HFFc6 (cell line): ENCODE data around the gene LGALS1. TPM values are rescaled to one million over a fixed set of nuclear protein-coding genes. Genes with fewer than 3 reads are reported as not detected.

Source experiments
- DNase-seq: peaks from one replicate; pipeline ENCODE4 v3.0.0-alpha.2; 2018
- H3K27ac Mint-ChIP-seq: 2 replicates; pipeline ENCODE4 v1.8.0; 2020; ENCODE audit warnings: mild to moderate bottlenecking, mixed read lengths
- H3K27me3 Mint-ChIP-seq: 2 replicates; pipeline ENCODE4 v1.8.0; 2021; ENCODE audit warnings: mild to moderate bottlenecking, moderate library complexity, mixed read lengths; ENCODE audit not compliant: insufficient read depth
- H3K36me3 Mint-ChIP-seq: 2 replicates; pipeline ENCODE4 v1.8.0; 2021; ENCODE audit warnings: low read depth, mixed read lengths
- H3K4me1 Mint-ChIP-seq: 2 replicates; pipeline ENCODE4 v1.8.0; 2020; ENCODE audit warnings: low read depth, mixed read lengths
- H3K4me3 Mint-ChIP-seq: 2 replicates; pipeline ENCODE4 v1.8.0; 2020; ENCODE audit warnings: mild to moderate bottlenecking, moderate library complexity, mixed read lengths
- H3K9me3 Mint-ChIP-seq: 2 replicates; pipeline ENCODE4 v1.8.0; 2020; ENCODE audit warnings: mild to moderate bottlenecking, mixed read lengths
- CTCF ChIP-seq: fragments of 200-600 bp; sonication (generic); IDR thresholded peaks from 2 replicates; pipeline ENCODE4 v1.5.0; 2021; ENCODE audit warnings: antibody characterized with exemption, mild to moderate bottlenecking
- total RNA-seq, 6 experiments: library from RNA; stranded (reverse); fragmentation: NEBNext Ultra II Directional; extraction: Animal tissue kit (Norgen Biotek cat#: 25700); gene quantifications; 2 replicates in 1 of 6; 3 replicates in 5 of 6; pipeline ENCODE4 v1.2.3, GENCODE V29; 2021

LGALS1 gene
- total RNA-seq, 6 experiments from 2014 or later = 5,326 to 7,192 (median 6,673) TPM

DNA sequence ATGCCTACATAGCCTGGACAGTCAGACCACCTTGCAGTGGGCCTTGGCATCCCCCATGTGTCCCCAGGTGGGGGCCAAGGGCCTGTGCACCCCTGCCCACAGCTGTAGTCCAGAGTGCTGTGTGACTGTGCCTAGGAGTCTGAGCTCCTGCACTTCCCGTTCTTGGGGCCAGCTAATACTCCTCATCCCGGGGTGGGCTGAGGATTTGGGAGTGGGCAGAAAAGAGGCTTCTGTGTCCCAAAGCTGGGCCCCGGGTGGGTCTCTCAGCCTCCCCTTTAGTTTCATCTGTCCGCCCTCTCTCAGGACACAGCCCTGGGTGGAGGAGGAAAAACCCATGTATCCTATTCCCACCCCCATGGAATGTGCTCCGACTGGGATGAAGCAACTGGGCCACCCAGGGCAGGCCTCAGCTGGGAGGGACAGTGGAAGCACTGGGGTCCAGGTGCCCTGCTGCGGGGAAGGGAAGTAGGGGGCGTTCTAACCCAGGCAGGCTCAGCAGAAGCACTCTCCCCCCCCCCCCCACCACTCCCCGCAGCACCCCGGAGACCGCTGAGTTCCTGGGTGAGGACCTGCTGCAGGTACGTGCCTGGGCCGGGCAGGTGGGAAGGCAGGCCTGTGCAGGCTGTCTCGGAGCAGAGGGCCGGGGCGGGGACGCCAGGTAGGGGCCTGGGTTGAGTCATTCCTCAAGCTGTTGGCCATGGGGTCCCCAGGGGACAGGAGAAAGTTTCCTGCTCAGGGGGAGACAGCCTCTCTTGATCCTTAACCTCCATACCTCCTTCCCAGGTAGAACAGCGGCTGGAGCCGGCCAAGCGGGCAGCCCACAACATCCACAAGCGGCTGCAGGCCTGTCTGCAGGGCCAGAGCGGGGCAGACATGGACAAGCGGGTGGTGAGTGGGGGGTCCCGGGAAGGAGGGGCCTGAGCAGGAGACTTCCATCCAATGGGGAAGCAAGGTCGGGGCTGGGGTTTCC, 34.6 kb upstream of the LGALS1 start:
- Mint-ChIP-seq H3K36me3 (peaks cover 7% of the 10 kb centered on the region; the same call in 1 of the 2 replicates), H3K27me3 (peaks cover 4% of the 10 kb centered on the region; the same call in 1 of the 2 replicates), H3K27ac (no peak overlapping the region), H3K4me3 (peak overlapping the region; percentile 90), H3K4me1 (peaks cover 40% of the 10 kb centered on the region), H3K9me3 (no peaks in the 10 kb centered on the region)
- TF ChIP-seq CTCF = no peak
- DNase-seq = no peak

DNA sequence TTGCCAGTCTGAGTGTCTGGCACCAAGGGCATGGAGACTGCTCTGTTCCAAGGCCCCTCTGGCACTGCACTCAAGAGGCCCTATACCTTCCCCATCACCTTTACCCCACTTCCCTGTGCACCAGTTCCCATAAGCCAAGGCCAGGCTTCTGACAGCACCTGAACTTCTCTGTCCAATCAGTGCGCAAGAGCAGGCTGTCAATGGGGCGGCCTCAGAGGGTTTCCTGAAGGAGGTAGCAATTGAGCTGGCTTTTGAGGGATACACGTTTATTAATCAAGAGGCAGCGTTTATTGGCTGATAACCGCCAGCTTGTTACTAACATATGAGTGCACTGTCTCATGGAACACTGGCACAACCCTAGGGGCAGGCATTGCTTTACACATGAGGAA, 33.9 kb upstream of the LGALS1 start:
- H3K4me1 Mint-ChIP-seq = peaks cover 35% of the 10 kb centered on the region
- H3K9me3 Mint-ChIP-seq = no peaks in the 10 kb centered on the region
- H3K36me3 Mint-ChIP-seq = peaks cover 7% of the 10 kb centered on the region; the same call in 1 of the 2 replicates
- DNase-seq = no peak
- no peak overlapping the region for H3K27ac Mint-ChIP-seq
- no peak overlapping the region for H3K4me3 Mint-ChIP-seq
- TF ChIP-seq CTCF = no peak
- peaks cover 5% of the 10 kb centered on the region; the same call in 1 of the 2 replicates for H3K27me3 Mint-ChIP-seq

DNA sequence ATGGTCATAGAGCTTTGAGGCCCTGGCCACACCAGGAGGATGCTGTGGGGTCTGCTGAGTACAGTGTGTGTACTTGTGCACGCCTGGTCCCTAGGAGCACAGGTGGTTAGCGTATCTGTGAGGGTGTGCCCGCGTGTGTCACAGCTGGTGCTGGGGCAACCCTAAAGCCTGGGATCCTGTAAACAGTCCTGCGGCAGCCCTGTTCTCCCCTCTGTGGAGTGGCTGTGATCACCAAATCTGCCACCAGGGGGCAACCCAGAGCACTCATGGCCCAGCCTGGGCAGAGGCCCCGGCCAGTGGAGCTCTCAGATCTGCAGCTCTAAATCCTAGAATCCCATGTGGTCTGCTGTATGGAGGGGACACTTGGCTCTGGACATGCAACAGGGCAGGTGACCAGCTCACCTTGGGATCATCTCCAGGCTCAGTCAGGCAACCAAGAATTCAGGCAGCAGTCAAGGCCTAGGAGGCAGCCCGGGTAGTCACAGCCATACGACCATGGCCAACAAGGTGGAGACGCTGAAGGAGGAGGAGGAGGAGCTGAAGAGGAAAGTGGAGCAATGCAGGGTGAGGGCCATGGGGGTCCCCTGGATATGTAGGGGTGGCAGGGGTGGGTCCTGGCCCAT, 32.1 kb upstream of the LGALS1 start:
- TF ChIP-seq CTCF = peak; percentile 98
- peaks cover 7% of the 10 kb centered on the region; the same call in 1 of the 2 replicates for H3K36me3 Mint-ChIP-seq
- H3K27ac Mint-ChIP-seq = peak overlapping the region; percentile 9; the same call in 1 of the 2 replicates
- H3K4me3 Mint-ChIP-seq = no peak overlapping the region
- H3K9me3 Mint-ChIP-seq = no peaks in the 10 kb centered on the region
- peaks cover 6% of the 10 kb centered on the region; the same call in 1 of the 2 replicates for H3K27me3 Mint-ChIP-seq
- peaks cover 21% of the 10 kb centered on the region for H3K4me1 Mint-ChIP-seq
- peak; percentile 57 for DNase-seq

- Mint-ChIP-seq H3K4me1 (peaks cover 8% of the 10 kb centered on the region), H3K4me3 (no peak overlapping the region), H3K27me3 (peaks cover 4% of the 10 kb centered on the region; the same call in 1 of the 2 replicates), H3K36me3 (peaks cover 7% of the 10 kb centered on the region; the same call in 1 of the 2 replicates), H3K27ac (no peak overlapping the region), H3K9me3 (no peaks in the 10 kb centered on the region)
- TF ChIP-seq CTCF = no peak
- no peak for DNase-seq
Measured at GRCh38 chr22:37647317-37647716, 28.1 kb upstream of the LGALS1 start.

DNA sequence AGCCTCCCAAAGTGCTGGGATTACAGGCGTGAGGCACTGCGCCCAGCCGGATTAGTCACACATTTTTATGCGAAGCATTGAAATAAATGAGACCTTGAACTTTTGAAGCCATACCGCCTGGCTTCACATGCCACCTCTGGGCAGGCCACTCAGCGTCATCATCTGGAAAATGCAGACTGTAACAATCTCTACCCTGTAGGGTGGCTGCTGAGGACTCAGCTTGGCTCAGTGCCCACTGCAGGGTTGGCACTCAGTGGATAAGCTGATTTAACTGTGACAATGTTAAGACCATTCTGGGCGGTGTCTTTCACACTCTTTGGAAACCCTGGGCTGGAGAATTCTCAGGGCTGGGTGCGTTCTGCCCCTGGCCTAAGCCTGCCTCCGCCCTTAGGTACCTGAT, 27.5 kb upstream of the LGALS1 start:
- Mint-ChIP-seq H3K4me1 (peaks cover 8% of the 10 kb centered on the region), H3K27me3 (peaks cover 4% of the 10 kb centered on the region; the same call in 1 of the 2 replicates), H3K4me3 (no peak overlapping the region), H3K27ac (no peak overlapping the region), H3K9me3 (no peaks in the 10 kb centered on the region), H3K36me3 (peaks cover 7% of the 10 kb centered on the region; the same call in 1 of the 2 replicates)
- TF ChIP-seq CTCF = no peak
- no peak for DNase-seq
